ENCODE results near the gene GDPD4. TPM values are rescaled to one million over a fixed set of nuclear protein-coding genes. Genes with fewer than 3 reads are reported as not detected.

The GDPD4 gene
- total RNA-seq, 1 experiment from 2014 or later, result not detected

DNA sequence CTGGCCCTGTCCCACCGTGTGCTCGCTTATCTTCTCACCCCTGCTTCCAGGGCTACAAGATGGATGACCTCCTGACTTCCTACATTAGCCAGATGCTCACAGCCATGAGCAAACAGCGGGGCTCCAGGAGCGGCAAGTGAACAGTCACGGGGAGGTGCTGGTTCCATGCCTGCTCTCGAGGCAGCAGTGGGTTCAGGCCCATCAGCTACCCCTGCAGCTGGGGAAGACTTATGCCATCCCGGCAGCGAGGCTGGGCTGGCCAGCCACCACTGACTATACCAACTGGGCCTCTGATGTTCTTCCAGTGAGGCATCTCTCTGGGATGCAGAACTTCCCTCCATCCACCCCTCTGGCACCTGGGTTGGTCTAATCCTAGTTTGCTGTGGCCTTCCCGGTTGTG lies 86.9 kb downstream of the GDPD4 start:
- Histone ChIP-seq H3K27me3 (ENCODE audit: control insufficient read depth, insufficient read depth, low read length) (peaks cover 3% of the 10 kb centered on the region), H3K27ac (ENCODE audit: low read length) (no peak overlapping the region), H3K4me1 (ENCODE audit: control insufficient read depth, insufficient read depth, low read length) (no peaks in the 10 kb centered on the region), H3K36me3 (ENCODE audit: control insufficient read depth, insufficient read depth, low read length) (no peaks in the 10 kb centered on the region), H3K4me3 (ENCODE audit: low read depth in 2 of 2, low read length in 2 of 2) (no peak overlapping the region), H3K9me3 (ENCODE audit: control insufficient read depth, insufficient read depth, low read depth, low read length) (no peaks in the 10 kb centered on the region)
- POLR2A ChIA-PET, result no interaction called here
- in situ Hi-C loops (cut with HindIII; ENCODE audit: low pct_unique_long_range_greater_than_20kb, low sequenced_read_pairs), result no loop called here
- intact Hi-C loops (cut with micrococcal nuclease; ENCODE audit: unreplicated experiment), result no loop called here
- no TSS peak for BruUV-seq (replicated peaks)
- DNase-seq (ENCODE audit: low read depth, low spot score) (no peak), ATAC-seq (no peak)
- TF ChIP-seq SIN3A (IDR thresholded peaks at IDR 0.05; ENCODE audit: borderline replicate concordance, insufficient read depth, low read depth, low read length) (no peak), POLR2AphosphoS5 (IDR thresholded peaks at IDR 0.05; ENCODE audit: low read depth, low read length) (no peak), TCF7L2 (IDR thresholded peaks at IDR 0.05; ENCODE audit: low read depth, low read length) (no peak)
- TF ChIP-seq, protein P1, sequence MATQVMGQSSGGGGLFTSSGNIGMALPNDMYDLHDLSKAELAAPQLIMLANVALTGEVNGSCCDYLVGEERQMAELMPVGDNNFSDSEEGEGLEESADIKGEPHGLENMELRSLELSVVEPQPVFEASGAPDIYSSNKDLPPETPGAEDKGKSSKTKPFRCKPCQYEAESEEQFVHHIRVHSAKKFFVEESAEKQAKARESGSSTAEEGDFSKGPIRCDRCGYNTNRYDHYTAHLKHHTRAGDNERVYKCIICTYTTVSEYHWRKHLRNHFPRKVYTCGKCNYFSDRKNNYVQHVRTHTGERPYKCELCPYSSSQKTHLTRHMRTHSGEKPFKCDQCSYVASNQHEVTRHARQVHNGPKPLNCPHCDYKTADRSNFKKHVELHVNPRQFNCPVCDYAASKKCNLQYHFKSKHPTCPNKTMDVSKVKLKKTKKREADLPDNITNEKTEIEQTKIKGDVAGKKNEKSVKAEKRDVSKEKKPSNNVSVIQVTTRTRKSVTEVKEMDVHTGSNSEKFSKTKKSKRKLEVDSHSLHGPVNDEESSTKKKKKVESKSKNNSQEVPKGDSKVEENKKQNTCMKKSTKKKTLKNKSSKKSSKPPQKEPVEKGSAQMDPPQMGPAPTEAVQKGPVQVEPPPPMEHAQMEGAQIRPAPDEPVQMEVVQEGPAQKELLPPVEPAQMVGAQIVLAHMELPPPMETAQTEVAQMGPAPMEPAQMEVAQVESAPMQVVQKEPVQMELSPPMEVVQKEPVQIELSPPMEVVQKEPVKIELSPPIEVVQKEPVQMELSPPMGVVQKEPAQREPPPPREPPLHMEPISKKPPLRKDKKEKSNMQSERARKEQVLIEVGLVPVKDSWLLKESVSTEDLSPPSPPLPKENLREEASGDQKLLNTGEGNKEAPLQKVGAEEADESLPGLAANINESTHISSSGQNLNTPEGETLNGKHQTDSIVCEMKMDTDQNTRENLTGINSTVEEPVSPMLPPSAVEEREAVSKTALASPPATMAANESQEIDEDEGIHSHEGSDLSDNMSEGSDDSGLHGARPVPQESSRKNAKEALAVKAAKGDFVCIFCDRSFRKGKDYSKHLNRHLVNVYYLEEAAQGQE (IDR thresholded peaks at IDR 0.05; ENCODE audit: insufficient read depth in 1 of 2, low read depth in 2 of 2, low read length in 1 of 2), result no peak
- TF ChIP-seq, protein P2, sequence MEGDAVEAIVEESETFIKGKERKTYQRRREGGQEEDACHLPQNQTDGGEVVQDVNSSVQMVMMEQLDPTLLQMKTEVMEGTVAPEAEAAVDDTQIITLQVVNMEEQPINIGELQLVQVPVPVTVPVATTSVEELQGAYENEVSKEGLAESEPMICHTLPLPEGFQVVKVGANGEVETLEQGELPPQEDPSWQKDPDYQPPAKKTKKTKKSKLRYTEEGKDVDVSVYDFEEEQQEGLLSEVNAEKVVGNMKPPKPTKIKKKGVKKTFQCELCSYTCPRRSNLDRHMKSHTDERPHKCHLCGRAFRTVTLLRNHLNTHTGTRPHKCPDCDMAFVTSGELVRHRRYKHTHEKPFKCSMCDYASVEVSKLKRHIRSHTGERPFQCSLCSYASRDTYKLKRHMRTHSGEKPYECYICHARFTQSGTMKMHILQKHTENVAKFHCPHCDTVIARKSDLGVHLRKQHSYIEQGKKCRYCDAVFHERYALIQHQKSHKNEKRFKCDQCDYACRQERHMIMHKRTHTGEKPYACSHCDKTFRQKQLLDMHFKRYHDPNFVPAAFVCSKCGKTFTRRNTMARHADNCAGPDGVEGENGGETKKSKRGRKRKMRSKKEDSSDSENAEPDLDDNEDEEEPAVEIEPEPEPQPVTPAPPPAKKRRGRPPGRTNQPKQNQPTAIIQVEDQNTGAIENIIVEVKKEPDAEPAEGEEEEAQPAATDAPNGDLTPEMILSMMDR (IDR thresholded peaks at IDR 0.05), result no peak
- CTCF ChIA-PET, result interaction anchor here (0.6 kb wide), 1 partner anchor 34 kb away, joined by 13 read pairs; no protein-coding TSS in a partner anchor

DNA sequence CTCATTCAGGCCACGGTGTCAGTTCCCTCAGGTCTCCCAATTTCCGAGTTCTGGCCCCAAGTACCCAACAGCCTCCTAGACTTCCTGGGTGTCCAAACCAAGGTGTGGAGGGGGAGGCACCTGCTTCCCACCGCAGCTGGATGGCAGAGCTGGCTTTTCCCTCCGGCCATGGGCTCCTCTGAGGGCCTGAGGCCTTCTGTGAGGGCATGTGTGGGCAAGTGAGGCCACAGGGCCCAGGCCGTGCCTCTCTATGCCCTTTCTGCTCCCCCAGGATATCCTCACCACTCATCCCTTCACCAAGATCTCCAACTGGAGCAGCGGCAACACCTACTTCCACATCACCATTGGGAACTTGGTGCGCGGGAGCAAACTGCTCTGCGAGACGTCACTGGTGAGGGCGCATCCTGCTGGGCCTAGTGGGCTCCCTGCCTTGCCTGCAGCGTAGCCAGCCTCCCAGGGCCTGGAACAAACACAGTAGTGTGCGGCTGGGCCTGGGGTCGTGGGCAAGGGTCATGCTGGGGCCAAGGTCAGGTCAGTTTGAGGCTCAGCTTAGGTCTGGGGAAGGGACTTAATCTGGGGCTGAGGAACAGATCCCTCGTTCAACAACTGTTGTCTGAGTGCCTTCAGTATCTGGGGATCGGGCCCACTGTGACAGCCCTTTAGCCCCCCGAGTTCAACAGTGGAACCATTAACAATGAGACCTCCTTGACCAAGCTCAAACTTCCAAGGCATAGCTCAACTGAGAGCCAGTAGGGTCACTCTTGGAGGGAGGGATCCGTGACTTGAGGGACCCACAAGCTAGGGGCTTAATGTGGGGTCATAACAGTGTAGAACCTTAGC lies 87.7 kb downstream of the GDPD4 start:
- Histone ChIP-seq H3K36me3 (ENCODE audit: control insufficient read depth, insufficient read depth, low read length) (no peaks in the 10 kb centered on the region), H3K4me1 (ENCODE audit: control insufficient read depth, insufficient read depth, low read length) (no peaks in the 10 kb centered on the region), H3K9me3 (ENCODE audit: control insufficient read depth, insufficient read depth, low read depth, low read length) (no peaks in the 10 kb centered on the region), H3K27me3 (ENCODE audit: control insufficient read depth, insufficient read depth, low read length) (peaks cover 3% of the 10 kb centered on the region), H3K4me3 (ENCODE audit: low read depth in 2 of 2, low read length in 2 of 2) (no peak overlapping the region), H3K27ac (ENCODE audit: low read length) (no peak overlapping the region)
- ChIA-PET CTCF (interaction anchor here (0.6 kb wide), 1 partner anchor 35 kb away, joined by 13 read pairs; no protein-coding TSS in a partner anchor), POLR2A (no interaction called here)
- BruUV-seq (replicated peaks), result no TSS peak
- in situ Hi-C loops (cut with HindIII; ENCODE audit: low pct_unique_long_range_greater_than_20kb, low sequenced_read_pairs), result no loop called here
- intact Hi-C loops (cut with micrococcal nuclease; ENCODE audit: unreplicated experiment), result no loop called here
- TF ChIP-seq POLR2AphosphoS5 (IDR thresholded peaks at IDR 0.05; ENCODE audit: low read depth, low read length), result no peak
- no peak for DNase-seq (ENCODE audit: low read depth, low spot score)
- no peak for ATAC-seq

DNA sequence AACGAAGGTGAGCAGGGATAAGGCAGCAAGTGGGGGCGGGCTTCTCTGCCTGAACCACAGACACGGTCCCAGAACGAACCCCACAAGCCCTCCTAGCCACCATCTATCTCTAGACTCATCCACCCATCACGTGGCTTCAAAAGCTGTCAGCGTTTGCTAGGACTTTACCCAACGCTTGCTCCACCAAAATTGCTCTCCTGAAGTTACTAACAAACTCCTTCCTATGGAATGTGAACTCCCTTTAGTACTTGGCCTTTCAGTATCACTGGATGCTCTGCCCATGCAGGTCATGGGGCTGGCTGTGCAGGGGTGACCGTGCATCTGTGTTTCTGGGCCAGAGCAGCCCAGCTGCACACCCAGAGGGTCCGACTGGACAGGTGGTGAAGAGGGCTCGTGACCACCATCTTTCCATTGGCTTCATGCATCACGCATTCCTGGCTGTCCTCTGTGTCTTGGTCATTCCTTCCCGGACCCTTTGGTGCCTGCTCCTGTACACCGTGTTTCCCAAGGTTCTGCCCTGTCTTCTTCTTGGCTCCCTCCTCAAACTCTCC lies 88.4 kb downstream of the GDPD4 start:
- H3K4me3 ChIP-seq (ENCODE audit: low read depth in 2 of 2, low read length in 2 of 2), result no peak overlapping the region
- H3K9me3 ChIP-seq (ENCODE audit: control insufficient read depth, insufficient read depth, low read depth, low read length), result no peaks in the 10 kb centered on the region
- POLR2A ChIA-PET, result no interaction called here
- H3K27me3 ChIP-seq (ENCODE audit: control insufficient read depth, insufficient read depth, low read length), result peaks cover 3% of the 10 kb centered on the region
- in situ Hi-C loops (cut with HindIII; ENCODE audit: low pct_unique_long_range_greater_than_20kb, low sequenced_read_pairs), result no loop called here
- no peak overlapping the region for H3K27ac ChIP-seq (ENCODE audit: low read length)
- no peak for DNase-seq (ENCODE audit: low read depth, low spot score)
- intact Hi-C loops (cut with micrococcal nuclease; ENCODE audit: unreplicated experiment), result no loop called here
- TF ChIP-seq TCF7L2 (IDR thresholded peaks at IDR 0.05; ENCODE audit: low read depth, low read length) (no peak), SIN3A (IDR thresholded peaks at IDR 0.05; ENCODE audit: borderline replicate concordance, insufficient read depth, low read depth, low read length) (no peak), POLR2AphosphoS5 (IDR thresholded peaks at IDR 0.05; ENCODE audit: low read depth, low read length) (no peak)
- TF ChIP-seq, protein P2 (IDR thresholded peaks at IDR 0.05), result no peak
- TF ChIP-seq, protein P1 (IDR thresholded peaks at IDR 0.05; ENCODE audit: insufficient read depth in 1 of 2, low read depth in 2 of 2, low read length in 1 of 2), result no peak
- ATAC-seq, result no peak
- no peaks in the 10 kb centered on the region for H3K4me1 ChIP-seq (ENCODE audit: control insufficient read depth, insufficient read depth, low read length)
- CTCF ChIA-PET, result no interaction called here
- no TSS peak for BruUV-seq (replicated peaks)
- no peaks in the 10 kb centered on the region for H3K36me3 ChIP-seq (ENCODE audit: control insufficient read depth, insufficient read depth, low read length)
